ENCODE measurements around the gene ARFGEF2.

The ARFGEF2 gene

DNA sequence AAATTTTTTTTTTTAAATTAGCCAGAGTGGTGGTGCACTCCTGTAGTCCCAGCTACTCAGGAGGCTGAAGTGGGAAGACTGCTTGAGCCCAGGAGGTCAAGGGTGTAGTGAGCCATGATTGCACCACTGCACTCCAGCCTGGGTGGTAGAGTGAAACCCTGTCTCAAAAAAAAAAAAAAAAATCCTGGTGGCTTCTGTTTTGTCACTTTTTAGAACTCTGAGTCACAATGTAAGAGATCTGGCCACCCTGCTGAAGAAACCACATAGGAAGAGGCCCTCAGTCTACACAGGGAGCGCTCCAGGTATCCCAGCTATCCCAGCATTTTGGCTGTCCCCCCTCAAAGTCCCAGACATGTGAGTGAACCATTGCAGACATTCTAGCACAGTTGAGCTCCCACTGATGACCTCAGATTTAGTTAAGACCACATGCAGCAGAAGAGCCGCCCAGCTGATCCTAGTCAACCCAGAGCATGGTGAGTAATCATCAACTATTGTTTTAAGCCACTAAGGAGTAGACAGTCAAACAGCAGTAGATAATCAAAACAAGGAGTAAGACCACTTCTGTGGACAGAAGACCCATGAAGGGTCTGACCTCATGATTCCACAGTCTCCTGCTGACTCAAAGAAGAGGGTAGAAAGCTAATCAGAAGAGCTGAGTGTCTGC, 12.7 kb upstream of the ARFGEF2 start:
- no peak for DNase-seq (ENCODE audit: insufficient read length, low spot score)
- TF ChIP-seq POLR2A (IDR thresholded peaks at IDR 0.05; ENCODE audit: low read depth, low read length) = no peak

DNA sequence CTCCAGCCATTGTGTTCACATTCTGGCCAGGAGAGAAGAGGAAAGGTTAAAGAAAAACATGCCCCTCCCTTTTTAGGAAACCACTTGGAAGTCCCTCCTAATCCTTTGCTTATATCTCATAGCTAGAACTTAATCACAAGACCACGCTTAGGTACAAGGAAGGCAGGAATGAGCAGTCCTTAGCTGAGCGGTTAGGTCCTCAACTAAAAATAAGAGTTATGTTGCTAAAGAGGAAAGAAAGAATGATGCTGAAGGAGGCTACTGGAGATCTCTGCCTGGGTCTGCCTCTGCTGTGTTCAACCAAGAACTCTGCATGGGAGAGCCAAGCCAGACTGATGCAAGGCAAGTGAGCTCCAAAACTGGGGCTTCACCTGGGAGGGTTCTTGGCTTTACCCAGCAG, 11.6 kb upstream of the ARFGEF2 start:
- no peak for TF ChIP-seq POLR2A (IDR thresholded peaks at IDR 0.05; ENCODE audit: low read depth, low read length)
- DNase-seq (ENCODE audit: insufficient read length, low spot score) (no peak), FAIRE-seq (no peak)

More for the DNA sequence above, 12.7 kb upstream of the ARFGEF2 start:
- FAIRE-seq = no peak

DNA sequence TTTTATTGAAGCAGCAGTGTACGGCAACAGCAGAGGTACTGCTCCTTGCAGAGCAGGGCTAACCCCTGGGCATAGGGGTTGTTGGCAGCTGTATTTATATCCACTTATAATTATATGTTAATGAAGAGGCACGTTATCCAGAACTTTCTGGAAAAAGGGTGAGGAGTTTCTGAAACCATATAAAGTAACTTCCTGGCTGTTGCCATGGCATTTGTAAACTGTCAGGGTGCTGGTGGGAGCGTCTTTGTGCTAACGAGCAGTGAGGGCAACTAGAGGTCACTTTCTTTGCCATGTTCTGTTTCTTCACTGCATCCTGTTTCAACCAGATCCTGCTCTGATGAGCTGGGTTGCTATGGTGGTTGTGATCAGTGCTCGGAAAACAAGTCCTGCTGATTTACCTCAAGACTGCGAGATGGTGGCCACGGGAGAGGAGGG, 11.1 kb upstream of the ARFGEF2 start:
- TF ChIP-seq POLR2A (IDR thresholded peaks at IDR 0.05; ENCODE audit: low read depth, low read length) = no peak
- no peak for FAIRE-seq
- DNase-seq (ENCODE audit: insufficient read length, low spot score) = no peak

DNA sequence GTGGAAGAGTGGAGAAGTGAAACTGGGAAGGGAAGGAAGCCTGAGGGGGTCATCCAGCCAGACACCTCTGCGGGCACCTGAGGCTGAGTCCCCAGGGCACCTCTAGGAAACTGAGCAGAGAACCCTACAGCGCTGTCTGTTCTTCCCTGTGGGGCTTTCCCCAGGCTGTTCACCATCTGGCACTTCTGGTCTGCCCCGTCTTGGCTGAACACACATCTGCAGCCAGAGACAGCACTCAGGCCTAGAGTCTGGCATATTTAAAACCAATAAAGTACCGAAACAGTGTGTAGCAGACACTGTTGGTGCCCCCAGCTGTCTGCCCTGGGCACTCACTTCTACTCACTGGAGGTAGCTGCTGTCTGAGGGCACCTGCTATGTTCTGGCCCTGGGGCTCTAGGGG, 9.4 kb upstream of the ARFGEF2 start:
- DNase-seq (ENCODE audit: insufficient read length, low spot score) = no peak
- TF ChIP-seq POLR2A (IDR thresholded peaks at IDR 0.05; ENCODE audit: low read depth, low read length) = no peak
- FAIRE-seq = no peak

DNA sequence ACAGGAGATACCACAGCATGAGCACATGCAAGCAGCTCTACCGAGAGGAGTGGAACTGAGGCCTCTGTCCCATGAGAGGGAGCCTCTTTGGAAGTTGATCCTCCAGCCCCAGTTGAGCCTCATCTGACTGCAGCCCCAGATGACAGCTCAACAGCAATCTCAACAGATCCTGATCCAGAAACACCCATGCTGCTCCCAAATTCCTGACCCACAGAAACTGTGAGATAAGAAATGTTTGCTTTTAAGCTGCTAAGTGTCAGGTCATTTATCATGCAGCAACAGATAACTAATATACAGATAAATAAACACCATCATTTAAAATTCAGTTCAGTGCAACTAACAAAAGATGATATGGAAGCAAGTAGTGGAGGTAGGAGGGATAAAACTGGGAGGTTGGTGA, 4.8 kb upstream of the ARFGEF2 start:
- DNase-seq (ENCODE audit: insufficient read length, low spot score) = no peak
- TF ChIP-seq POLR2A (IDR thresholded peaks at IDR 0.05; ENCODE audit: low read depth, low read length) = no peak
- FAIRE-seq = no peak

DNA sequence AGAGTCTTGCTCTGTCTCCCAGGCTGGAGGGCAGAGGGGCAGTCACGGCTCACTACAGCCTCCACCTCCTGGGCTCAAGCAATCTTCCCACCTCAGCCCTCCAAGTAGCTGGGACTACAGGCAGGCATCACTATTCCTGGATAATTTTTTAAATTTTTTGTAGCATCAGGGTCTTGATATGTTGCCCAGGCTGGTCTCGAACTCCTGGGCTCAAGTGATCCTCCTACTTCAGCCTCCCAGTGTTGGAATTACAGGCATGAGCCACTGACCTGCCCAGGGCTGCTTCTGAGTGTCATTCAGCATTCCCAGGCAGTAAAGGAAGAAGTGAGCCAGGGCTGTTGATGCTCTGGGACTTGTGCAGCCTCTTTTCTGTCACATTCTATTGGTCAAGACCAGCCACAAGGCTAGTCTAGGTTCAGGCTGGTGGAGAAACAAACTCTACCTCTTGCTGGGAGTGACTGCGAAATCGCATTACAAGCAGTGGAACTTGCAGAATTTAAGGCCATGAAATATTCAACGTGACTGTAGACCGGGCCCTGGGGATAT, 2.1 kb upstream of the ARFGEF2 start:
- no peak for DNase-seq (ENCODE audit: insufficient read length, low spot score)
- FAIRE-seq = no peak
- no peak for TF ChIP-seq POLR2A (IDR thresholded peaks at IDR 0.05; ENCODE audit: low read depth, low read length)

DNA sequence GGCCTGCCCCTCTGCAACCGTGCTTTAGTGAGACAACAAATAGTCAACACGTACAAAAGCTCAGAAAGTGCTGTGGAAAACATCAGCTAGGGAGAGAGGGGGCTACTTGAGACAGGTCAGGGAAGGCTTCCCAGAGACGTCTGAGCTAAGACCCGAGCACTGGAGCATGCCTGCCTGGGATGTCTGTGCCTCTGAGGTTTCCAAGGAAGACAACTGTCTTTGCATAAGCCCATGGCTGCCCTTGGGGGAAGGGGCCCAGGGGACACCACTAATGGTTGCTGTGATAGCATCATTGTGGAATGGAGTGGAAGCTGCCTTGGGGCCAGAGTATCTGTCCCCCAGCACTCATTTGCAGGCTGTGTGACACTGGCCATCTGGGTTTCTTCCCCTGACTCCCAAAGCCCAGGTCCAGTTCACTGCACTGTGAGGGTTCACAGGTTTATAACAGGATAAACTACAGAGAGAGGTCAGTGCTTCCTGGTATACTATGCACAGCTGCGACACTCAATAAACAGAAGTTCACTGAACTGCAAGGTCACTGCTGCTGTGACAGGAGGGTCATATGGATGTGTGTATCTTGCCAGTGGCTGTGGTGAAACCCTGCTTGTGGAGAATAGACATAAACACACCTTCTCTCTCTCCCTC, 1.5 kb upstream of the ARFGEF2 start:
- no peak for TF ChIP-seq POLR2A (IDR thresholded peaks at IDR 0.05; ENCODE audit: low read depth, low read length)
- no peak for DNase-seq (ENCODE audit: insufficient read length, low spot score)
- FAIRE-seq = no peak

DNA sequence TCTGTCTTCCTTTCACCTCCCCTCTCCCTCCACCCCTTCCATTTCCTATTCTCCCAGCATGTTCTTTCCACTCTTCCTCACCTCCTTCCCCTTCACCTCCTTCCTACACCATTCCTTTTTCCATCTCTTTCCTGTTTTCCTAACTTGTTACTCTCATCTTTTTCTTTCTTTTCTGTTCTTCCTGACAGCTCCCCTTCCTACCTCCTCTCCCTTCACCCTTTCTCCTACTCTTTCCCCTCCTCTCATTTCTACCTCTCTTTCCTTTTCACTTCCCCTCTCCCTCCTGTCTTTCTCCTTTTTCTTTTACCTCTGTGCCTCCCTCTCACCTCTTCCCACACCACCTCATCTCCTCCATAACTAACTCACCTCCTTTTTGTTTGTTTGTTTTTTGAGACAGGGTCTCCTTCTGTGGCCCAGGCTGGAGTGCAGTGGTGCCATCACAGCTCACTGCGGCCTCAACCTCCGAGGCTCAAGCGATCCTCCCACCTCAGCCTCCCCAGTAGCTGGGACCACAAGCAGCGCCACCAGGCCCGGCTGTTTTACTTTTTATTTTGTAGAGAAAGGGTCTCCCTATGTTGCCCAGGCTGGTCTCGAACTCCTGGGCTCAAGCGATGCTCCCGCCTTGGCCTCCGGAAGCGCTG, 864 bp upstream of the ARFGEF2 start:
- DNase-seq (ENCODE audit: insufficient read length, low spot score) = no peak
- no peak for FAIRE-seq
- no peak for TF ChIP-seq POLR2A (IDR thresholded peaks at IDR 0.05; ENCODE audit: low read depth, low read length)

DNA sequence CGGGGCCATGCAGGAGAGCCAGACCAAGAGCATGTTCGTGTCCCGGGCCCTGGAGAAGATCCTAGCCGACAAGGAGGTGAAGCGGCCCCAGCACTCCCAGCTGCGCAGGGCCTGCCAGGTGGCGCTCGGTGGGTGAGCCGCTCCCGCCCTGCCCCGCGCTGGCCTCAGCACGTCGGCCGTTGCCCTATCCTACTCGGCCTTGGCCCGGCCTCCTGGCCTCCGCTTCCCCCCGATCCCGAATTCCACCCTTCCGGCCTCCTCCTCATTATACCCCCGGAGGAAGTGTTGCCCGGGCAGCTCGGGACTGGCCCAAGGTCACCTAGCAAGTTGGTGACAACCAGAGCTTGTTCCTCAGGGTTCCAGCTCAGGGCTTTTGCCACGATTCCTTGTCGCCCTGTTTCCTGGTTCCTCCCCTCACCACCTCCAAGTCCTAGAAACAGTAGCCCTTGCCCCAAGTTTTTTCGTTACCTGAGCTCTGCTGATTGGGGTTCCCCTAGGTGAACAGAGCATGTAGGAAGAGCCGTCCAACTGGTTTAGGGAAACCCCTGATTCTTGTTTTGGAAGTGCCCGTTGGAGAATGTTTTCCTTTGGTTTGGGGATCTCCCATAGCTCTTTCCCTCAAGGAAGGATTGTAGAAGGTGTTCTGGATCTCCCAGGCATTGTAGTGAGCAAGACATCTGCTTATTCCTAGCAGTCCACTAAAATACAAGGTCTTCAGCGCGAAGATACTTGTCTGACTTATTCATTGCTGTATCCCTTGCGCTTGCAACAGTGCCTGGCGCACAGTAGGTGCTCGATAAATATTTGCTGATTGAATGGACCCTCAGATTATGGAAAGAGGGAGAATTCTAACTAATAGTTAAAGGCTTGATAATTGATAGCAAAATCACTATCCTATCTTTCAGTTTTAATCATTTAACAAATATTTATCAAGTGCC, 641 bp downstream of the ARFGEF2 start:
- TF ChIP-seq POLR2A (IDR thresholded peaks at IDR 0.05; ENCODE audit: low read depth, low read length) = no peak
- FAIRE-seq (no peak), DNase-seq (ENCODE audit: insufficient read length, low spot score) (peak; percentile 61)

DNA sequence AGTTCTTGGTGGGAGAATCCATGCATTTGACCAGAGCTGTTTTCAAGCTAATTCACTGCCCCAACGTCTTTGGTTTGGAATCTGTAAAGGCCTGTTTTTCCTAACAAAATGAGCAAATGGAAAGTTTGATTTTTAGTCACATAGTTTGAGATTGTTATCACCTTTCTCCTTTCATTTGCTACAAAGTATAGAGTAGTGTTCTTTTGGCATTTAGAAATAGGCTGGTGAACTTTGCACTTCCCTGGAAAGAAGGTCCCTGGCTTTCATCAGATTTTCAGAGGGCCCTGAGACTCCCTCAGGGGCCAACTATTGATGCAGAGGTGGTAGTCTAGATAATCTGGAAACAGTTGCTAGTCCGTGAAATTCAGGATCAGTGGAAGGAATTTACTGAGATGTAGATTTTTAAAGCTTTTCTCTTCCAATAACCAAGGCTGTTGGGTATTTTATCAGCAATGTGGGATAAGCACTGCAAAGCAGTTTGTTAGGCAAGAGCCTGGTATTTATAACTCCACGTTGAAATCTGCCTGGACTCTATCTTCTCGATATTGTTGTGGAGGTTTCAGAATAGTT, 1.7 kb downstream of the ARFGEF2 start:
- no peak for TF ChIP-seq POLR2A (IDR thresholded peaks at IDR 0.05; ENCODE audit: low read depth, low read length)
- FAIRE-seq = no peak
- DNase-seq (ENCODE audit: insufficient read length, low spot score) = no peak

DNA sequence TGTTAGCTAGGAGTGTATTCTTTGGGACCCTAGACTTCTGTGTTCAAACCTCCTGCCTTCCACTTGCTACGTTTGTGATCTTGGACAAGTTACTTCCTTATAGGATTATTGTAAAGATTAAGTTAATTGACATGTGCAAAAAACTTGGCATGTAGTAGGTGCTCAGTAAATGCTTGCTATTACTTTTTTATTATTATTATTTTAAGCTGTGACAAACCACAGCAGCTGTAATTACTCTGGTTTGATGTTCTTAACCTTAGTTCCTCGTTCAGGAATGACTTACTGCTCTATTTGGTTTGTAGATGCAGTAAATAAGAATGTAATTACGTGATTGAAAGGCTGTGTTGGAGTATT, 3.2 kb downstream of the ARFGEF2 start:
- no peak for TF ChIP-seq POLR2A (IDR thresholded peaks at IDR 0.05; ENCODE audit: low read depth, low read length)
- no peak for FAIRE-seq

DNA sequence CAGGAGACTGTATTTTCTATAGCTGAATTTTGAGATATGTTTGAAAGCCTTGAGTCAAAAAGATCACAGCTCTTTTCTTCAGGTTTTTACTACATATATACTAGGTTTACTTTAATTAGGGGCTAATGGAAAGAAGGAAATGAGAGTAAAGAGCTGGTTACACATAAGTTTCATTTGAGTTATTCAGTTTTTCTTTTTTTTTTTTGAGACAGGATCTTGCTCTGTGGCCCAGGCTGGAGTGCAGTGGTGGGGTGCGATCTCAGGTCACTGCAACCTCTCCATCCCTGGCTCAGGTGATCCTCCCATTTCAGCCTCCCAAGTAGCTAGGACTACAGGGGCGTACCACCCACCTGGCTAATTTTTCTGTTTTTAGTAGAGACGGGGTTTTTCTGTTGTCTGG, 4.8 kb downstream of the ARFGEF2 start:
- no peak for DNase-seq (ENCODE audit: insufficient read length, low spot score)
- TF ChIP-seq POLR2A (IDR thresholded peaks at IDR 0.05; ENCODE audit: low read depth, low read length) = no peak
- no peak for FAIRE-seq

More for the DNA sequence above, 3.2 kb downstream of the ARFGEF2 start:
- no peak for DNase-seq (ENCODE audit: insufficient read length, low spot score)

DNA sequence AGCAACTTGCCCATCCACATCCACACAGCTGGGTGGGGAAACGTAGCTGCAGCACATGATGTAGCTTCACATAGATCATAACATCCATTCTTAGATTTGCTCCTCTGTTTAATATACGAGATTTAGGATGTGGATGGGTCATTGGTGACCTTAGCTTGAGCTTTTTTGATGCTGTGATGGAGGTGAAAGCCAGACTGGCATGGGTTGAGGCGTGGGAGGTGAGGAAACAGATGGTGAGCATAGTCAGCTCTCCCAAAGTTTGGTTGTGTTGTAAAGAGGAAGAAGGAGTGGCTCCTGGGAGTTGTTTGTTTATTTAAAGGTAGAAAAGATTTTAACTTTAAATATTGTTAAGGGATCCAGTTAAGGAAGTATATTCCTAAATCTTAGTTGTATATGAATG, 5.3 kb downstream of the ARFGEF2 start:
- FAIRE-seq = no peak
- no peak for TF ChIP-seq POLR2A (IDR thresholded peaks at IDR 0.05; ENCODE audit: low read depth, low read length)
- no peak for DNase-seq (ENCODE audit: insufficient read length, low spot score)

Measured in H54 (cell line).